Measurements from ENCODE around the gene MLPH.
A peak's percentile ranks its signal among the peaks of the same experiment; 100 is the strongest.
"Not testable (repeated sequence)": the region's sequence is repeated elsewhere in the genome, so short reads cannot be mapped to it uniquely, and the experiment has no call there.

Gene MLPH

GRCh38 chr2:237456200-237456843 lies 30.7 kb upstream of the MLPH start:
- no peak for DNase-seq

GRCh38 chr2:237457388-237457941 lies 29.6 kb upstream of the MLPH start:
- DNase-seq = no peak

GRCh38 chr2:237458519-237458918 lies 28.5 kb upstream of the MLPH start:
- no peak for DNase-seq

- no peak for DNase-seq
Observed at GRCh38 chr2:237459226-237459625, 27.8 kb upstream of the MLPH start.

GRCh38 chr2:237459741-237460174 lies 27.3 kb upstream of the MLPH start:
- no peak for DNase-seq

- DNase-seq = no peak
Observed at GRCh38 chr2:237464757-237465391, 22.2 kb upstream of the MLPH start.

GRCh38 chr2:237465515-237466148 lies 21.4 kb upstream of the MLPH start:
- no peak for DNase-seq

GRCh38 chr2:237466211-237466610 lies 20.8 kb upstream of the MLPH start:
- no peak for DNase-seq

- no peak for DNase-seq
Observed at GRCh38 chr2:237467447-237468179, 19.4 kb upstream of the MLPH start.

GRCh38 chr2:237469410-237469809 lies 17.6 kb upstream of the MLPH start:
- DNase-seq = not testable (repeated sequence)

- no peak for DNase-seq
Observed at GRCh38 chr2:237469849-237470248, 17.2 kb upstream of the MLPH start.

GRCh38 chr2:237470914-237471313 lies 16.1 kb upstream of the MLPH start:
- DNase-seq = no peak

- peak in 1 of 56 donors; percentile 8 for DNase-seq
Observed at GRCh38 chr2:237471438-237472186, 15.4 kb upstream of the MLPH start.

- DNase-seq = no peak
Observed at GRCh38 chr2:237472187-237472712, 14.8 kb upstream of the MLPH start.

- no peak for DNase-seq
Observed at GRCh38 chr2:237472909-237473877, 13.9 kb upstream of the MLPH start.

- peak in 16 of 56 donors; percentile 4 to 38 (median 21) for DNase-seq
Observed at GRCh38 chr2:237473878-237474441, 13.1 kb upstream of the MLPH start.

- DNase-seq = peak in 1 of 56 donors; percentile 38
Observed at GRCh38 chr2:237474442-237474911, 12.6 kb upstream of the MLPH start.

- DNase-seq = peak in 49 of 56 donors; percentile 21 to 82 (median 54)
Observed at GRCh38 chr2:237474931-237475703, 11.9 kb upstream of the MLPH start.

Measured in amygdala (tissue), 56 donors.